Esophagus (tissue), 2 donors: ENCODE data around the gene ADAMTSL1. TPM values are rescaled to one million over a fixed set of nuclear protein-coding genes. Genes with fewer than 3 reads are reported as not detected.

Source experiments
- H3K27ac ChIP-seq, 2 donors: one replicate each; pipeline ENCODE4 v1.5.1; 2013; ENCODE audit warnings: low read depth in 2 of 2, mild to moderate bottlenecking in 2 of 2, inconsistent platforms in 1 of 2, low read length in 1 of 2, moderate library complexity in 1 of 2
- H3K27me3 ChIP-seq, 2 donors: one replicate each; pipeline ENCODE4 v1.6.1; 2013; ENCODE audit warnings: low read length in 2 of 2, control low read depth in 1 of 2, mild to moderate bottlenecking in 1 of 2; ENCODE audit not compliant: insufficient read depth in 2 of 2, control insufficient read depth in 1 of 2
- H3K36me3 ChIP-seq, 2 donors: one replicate each; pipeline ENCODE4 v1.6.1; 2013; ENCODE audit warnings: low read length in 1 of 2; ENCODE audit not compliant: control insufficient read depth in 2 of 2, insufficient read depth in 2 of 2
- H3K4me1 ChIP-seq, 2 donors: one replicate each; pipeline ENCODE4 v1.6.1; 2013; ENCODE audit warnings: low read length in 1 of 2; ENCODE audit not compliant: control insufficient read depth in 2 of 2, insufficient read depth in 2 of 2
- H3K4me3 ChIP-seq, 2 donors: one replicate each; pipeline ENCODE4 v1.5.1; 2013; ENCODE audit warnings: low read length in 2 of 2, mild to moderate bottlenecking in 2 of 2, low read depth in 1 of 2, moderate library complexity in 1 of 2
- H3K9me3 ChIP-seq, 2 donors: one replicate each; pipeline ENCODE4 v1.6.1; 2013; ENCODE audit warnings: mild to moderate bottlenecking in 2 of 2, low read depth in 1 of 2, low read length in 1 of 2, moderate library complexity in 1 of 2; ENCODE audit not compliant: control insufficient read depth in 2 of 2, insufficient read depth in 1 of 2
- WGBS, 2 donors: extraction: QIAGEN DNeasy Blood & Tissue Kit; methylation state at CpG; one replicate each; pipeline ENCODE4 v1.1.7; 2013; 5-methylcytosine and 5-hydroxymethylcytosine counted together
- polyA plus RNA-seq, 2 donors: library from polyadenylated mRNA; stranded (reverse); fragments of 200-250 nt; gene quantifications; one replicate each; pipeline ENCODE4 v1.2.3, GENCODE V29; 2013
- donor health status: healthy with polysubstance abuse.
- donor health status: Bipolar disorder and iron deficiency.

ADAMTSL1 gene
- polyA plus RNA-seq, 2 donors, result 1.2 to 1.8 TPM

DNA sequence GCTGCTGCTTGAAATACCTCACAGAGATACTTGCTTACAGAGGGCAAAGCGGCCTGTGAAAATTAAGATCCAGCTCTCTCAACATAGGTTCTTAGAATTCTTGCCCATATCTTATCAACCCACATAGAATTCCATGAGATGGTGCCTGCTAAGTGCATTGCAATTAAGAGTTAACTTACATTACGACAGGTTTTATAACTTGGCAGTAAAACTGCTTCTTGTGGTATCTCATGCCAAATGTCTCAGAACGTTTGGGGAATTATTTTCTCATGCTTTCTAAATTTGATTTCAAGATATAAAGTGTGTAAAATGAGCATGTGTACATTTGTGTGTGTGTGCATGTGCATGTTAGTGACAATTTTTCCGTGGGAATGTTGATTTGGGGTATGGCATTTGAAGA is 297.8 kb downstream of the ADAMTSL1 start:
- WGBS, 2 donors, result 38 to 42% methylated on average over 4 of the region's 4 CpGs
- no peak overlapping the region for H3K27ac ChIP-seq

DNA sequence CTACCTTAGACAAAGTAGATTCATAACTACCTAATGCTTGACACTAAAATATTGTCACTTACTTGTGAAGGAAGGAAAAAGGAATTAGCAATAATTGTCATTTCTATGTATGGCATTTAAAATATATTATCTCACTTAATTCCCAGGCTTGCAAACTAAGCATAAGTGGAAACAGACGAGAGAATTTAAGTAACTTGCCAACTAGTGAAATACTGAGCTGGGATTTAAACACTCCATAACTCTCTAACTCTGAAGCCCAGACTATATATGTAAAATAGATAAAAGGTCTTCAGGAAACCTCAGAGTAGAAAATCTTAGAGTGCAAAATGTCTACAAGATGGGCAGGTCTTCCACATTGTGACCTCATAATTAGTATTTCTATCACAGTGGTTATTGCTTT is 301.3 kb downstream of the ADAMTSL1 start:
- Histone ChIP-seq H3K4me1 (no peaks in the 10 kb centered on the region), H3K27me3 (no peaks in the 10 kb centered on the region), H3K4me3 (no peak overlapping the region), H3K36me3 (no peaks in the 10 kb centered on the region), H3K27ac (no peak overlapping the region), H3K9me3 (no peaks in the 10 kb centered on the region)
- WGBS, 2 donors, result 83 to 86% methylated on average over 1 of the region's 1 CpG

More for the DNA sequence above, 297.8 kb downstream of the ADAMTSL1 start:
- Histone ChIP-seq H3K27me3 (no peaks in the 10 kb centered on the region), H3K4me3 (no peak overlapping the region), H3K4me1 (no peaks in the 10 kb centered on the region), H3K9me3 (no peaks in the 10 kb centered on the region), H3K36me3 (no peaks in the 10 kb centered on the region)

DNA sequence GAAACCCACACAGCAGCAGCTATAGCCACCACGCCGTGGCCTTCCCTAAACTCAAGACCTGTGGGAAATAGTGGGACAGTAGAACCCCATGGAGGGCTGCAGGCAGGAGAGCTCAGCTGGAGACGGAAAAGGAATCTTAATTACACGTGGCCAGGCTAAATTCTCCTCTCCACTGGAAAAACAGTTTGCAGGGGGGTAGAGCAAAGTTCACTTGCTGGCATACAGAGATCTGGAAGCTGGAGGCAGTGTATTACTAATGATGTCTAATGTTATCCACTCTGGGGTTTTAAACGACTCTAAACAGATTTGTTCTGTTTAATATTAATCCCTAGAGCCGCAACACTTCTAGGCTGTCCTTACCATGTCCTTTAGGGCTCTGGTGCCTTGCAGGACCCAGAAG is 302.0 kb downstream of the ADAMTSL1 start:
- Histone ChIP-seq H3K9me3 (no peaks in the 10 kb centered on the region), H3K27ac (no peak overlapping the region), H3K4me1 (no peaks in the 10 kb centered on the region), H3K36me3 (no peaks in the 10 kb centered on the region), H3K4me3 (no peak overlapping the region), H3K27me3 (no peaks in the 10 kb centered on the region)
- WGBS, 2 donors, result 68 to 81% methylated on average over 6 of the region's 6 CpGs

- H3K27ac ChIP-seq, result no peak overlapping the region
- WGBS, 2 donors, result 96 to 97% methylated on average over 73 of the region's 73 CpGs
- no peak overlapping the region for H3K4me3 ChIP-seq
- no peaks in the 10 kb centered on the region for H3K4me1 ChIP-seq
- no peaks in the 10 kb centered on the region for H3K27me3 ChIP-seq
- H3K9me3 ChIP-seq, result no peaks in the 10 kb centered on the region
- H3K36me3 ChIP-seq, result no peaks in the 10 kb centered on the region
Observed at GRCh38 chr9:18776836-18777820, 303.2 kb downstream of the ADAMTSL1 start.

- no peaks in the 10 kb centered on the region for H3K36me3 ChIP-seq
- no peaks in the 10 kb centered on the region for H3K9me3 ChIP-seq
- H3K4me1 ChIP-seq, result no peaks in the 10 kb centered on the region
- no peaks in the 10 kb centered on the region for H3K27me3 ChIP-seq
- no peak overlapping the region for H3K4me3 ChIP-seq
- H3K27ac ChIP-seq, result no peak overlapping the region
- WGBS, 2 donors, result 62 to 66% methylated on average over 2 of the region's 2 CpGs
Observed at GRCh38 chr9:18778147-18778546, 304.2 kb downstream of the ADAMTSL1 start.

- Histone ChIP-seq H3K36me3 (no peaks in the 10 kb centered on the region), H3K27me3 (no peaks in the 10 kb centered on the region), H3K9me3 (no peaks in the 10 kb centered on the region), H3K4me3 (no peak overlapping the region), H3K27ac (no peak overlapping the region), H3K4me1 (no peaks in the 10 kb centered on the region)
- WGBS, 2 donors, result 62 to 82% methylated on average over 2 of the region's 2 CpGs
Observed at GRCh38 chr9:18778846-18779245, 304.9 kb downstream of the ADAMTSL1 start.

DNA sequence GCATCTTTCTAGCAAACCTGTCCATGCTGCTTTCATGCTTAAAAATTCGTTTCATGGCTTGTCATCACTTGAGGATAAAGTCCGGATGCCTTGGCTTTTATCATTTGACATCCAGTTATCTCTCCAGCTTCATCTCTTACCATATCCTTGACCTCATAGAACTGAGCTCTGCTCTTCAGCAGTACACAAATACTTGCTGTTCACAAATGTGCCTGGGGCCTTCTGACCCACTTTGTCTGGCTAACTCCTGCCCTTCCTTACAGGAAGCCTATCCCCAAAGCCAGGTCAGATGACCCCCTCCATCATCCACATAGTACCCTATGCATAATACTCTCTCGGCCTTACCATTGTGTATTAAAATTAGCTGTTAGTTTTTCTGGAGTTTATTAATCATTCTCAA is 310.0 kb downstream of the ADAMTSL1 start:
- 62 to 69% methylated on average over 3 of the region's 3 CpGs for WGBS, 2 donors

DNA sequence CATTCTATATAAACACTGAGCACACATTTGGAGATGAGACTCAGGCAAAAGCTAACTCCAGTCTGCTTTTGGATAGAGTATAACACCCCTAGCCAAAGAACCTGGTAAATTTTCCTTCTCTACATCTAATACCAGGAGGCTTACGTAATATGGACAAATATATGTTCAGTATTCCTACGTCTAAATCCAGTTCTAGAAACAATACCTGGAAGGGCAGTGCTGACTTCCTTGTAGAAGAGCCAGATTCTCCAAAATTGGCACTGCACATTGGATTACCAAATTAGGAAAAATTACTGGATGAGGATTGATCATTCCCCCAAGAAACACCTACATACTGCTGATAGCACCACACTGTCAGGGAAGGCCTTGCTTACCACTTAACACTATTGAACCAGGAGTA is 311.7 kb downstream of the ADAMTSL1 start:
- Histone ChIP-seq H3K4me3 (no peak overlapping the region), H3K36me3 (no peaks in the 10 kb centered on the region), H3K9me3 (no peaks in the 10 kb centered on the region), H3K27me3 (no peaks in the 10 kb centered on the region), H3K27ac (no peak overlapping the region), H3K4me1 (no peaks in the 10 kb centered on the region)
- 66 to 70% methylated on average over 2 of the region's 2 CpGs for WGBS, 2 donors

More for the DNA sequence above, 310.0 kb downstream of the ADAMTSL1 start:
- no peak overlapping the region for H3K4me3 ChIP-seq
- H3K27me3 ChIP-seq, result no peaks in the 10 kb centered on the region
- H3K36me3 ChIP-seq, result no peaks in the 10 kb centered on the region
- H3K27ac ChIP-seq, result no peak overlapping the region
- no peaks in the 10 kb centered on the region for H3K4me1 ChIP-seq
- H3K9me3 ChIP-seq, result no peaks in the 10 kb centered on the region

GRCh38 chr9:18786196-18786595 is 312.2 kb downstream of the ADAMTSL1 start:
- WGBS, 2 donors, result 54 to 62% methylated on average over 3 of the region's 3 CpGs
- no peaks in the 10 kb centered on the region for H3K27me3 ChIP-seq
- H3K27ac ChIP-seq, result peak overlapping the region in 1 of 2 donors; percentile 1

More at GRCh38 chr9:18786196-18786595, 312.2 kb downstream of the ADAMTSL1 start:
- Histone ChIP-seq H3K4me1 (no peaks in the 10 kb centered on the region), H3K9me3 (no peaks in the 10 kb centered on the region), H3K36me3 (no peaks in the 10 kb centered on the region), H3K4me3 (no peak overlapping the region)
